ENCODE results near the gene NDUFA5. TPM values are rescaled to one million over a fixed set of nuclear protein-coding genes. Genes with fewer than 3 reads are reported as not detected.

Gene NDUFA5
- 100 to 1,000 TPM; 107 to 129 (median 124) TPM for total RNA-seq

- Histone ChIP-seq H3K36me3 (no peaks in the 10 kb centered on the region), H3K27me3 (no peaks in the 10 kb centered on the region), H3K9me3 (no peaks in the 10 kb centered on the region), H3K4me1 (peaks cover 16 to 22% of the 10 kb centered on the region in 2 donors), H3K27ac (peak within 1 kb of the TSS; percentile 86 to 97 (median 93)), H3K4me3 (replicated peaks in 1 of 3) (peak within 1 kb of the TSS; percentile 71 to 96 (median 95))
- TF ChIP-seq POLR2A (IDR thresholded peaks at IDR 0.05) (peak; percentile 7 to 91), CTCF (IDR thresholded peaks at IDR 0.05) (no peak)
- WGBS, 2 donors = 1 to 2% methylated on average over 21 to 40 of the region's 40 CpGs
- DNase-seq = peak; percentile 98
- intact Hi-C loops (cut with DNase I) = no loop called here
Measured at GRCh38 chr7:123557398-123558288, at the start of gene NDUFA5. NDUFA5 (minus strand) TSS chr7:123557818; CDS start chr7:123557795, 23 bp downstream.

- no peak for DNase-seq
- Histone ChIP-seq H3K4me3 (replicated peaks in 1 of 3) (no peak overlapping the region), H3K27ac (no peak overlapping the region), H3K36me3 (no peaks in the 10 kb centered on the region), H3K4me1 (no peaks in the 10 kb centered on the region), H3K27me3 (no peaks in the 10 kb centered on the region), H3K9me3 (no peaks in the 10 kb centered on the region)
- TF ChIP-seq POLR2A (IDR thresholded peaks at IDR 0.05) (no peak), CTCF (IDR thresholded peaks at IDR 0.05) (no peak)
- WGBS, 2 donors = 57 to 59% methylated on average over 3 of the region's 3 CpGs
- intact Hi-C loops (cut with DNase I) = no loop called here
Measured at GRCh38 chr7:123604739-123605138, 47.1 kb upstream of the NDUFA5 start.

GRCh38 chr7:123602648-123603047 is 45.0 kb upstream of the NDUFA5 start:
- no peak for DNase-seq
- no peaks in the 10 kb centered on the region for H3K36me3 ChIP-seq
- H3K9me3 ChIP-seq = no peaks in the 10 kb centered on the region
- TF ChIP-seq POLR2A (IDR thresholded peaks at IDR 0.05) (no peak), CTCF (IDR thresholded peaks at IDR 0.05) (no peak)
- intact Hi-C loops (cut with DNase I) = no loop called here
- 93% methylated on average over 3 of the region's 3 CpGs for WGBS, 2 donors
- no peak overlapping the region for H3K27ac ChIP-seq
- no peaks in the 10 kb centered on the region for H3K4me1 ChIP-seq
- H3K4me3 ChIP-seq (replicated peaks in 1 of 3) = no peak overlapping the region
- no peaks in the 10 kb centered on the region for H3K27me3 ChIP-seq

GRCh38 chr7:123601530-123601929 is 43.9 kb upstream of the NDUFA5 start, which contains the start of gene ASB15:
ASB15 (plus strand) TSS chr7:123601821; CDS start chr7:123614503, 12,682 bp downstream.
- TF ChIP-seq CTCF (IDR thresholded peaks at IDR 0.05) (no peak), POLR2A (IDR thresholded peaks at IDR 0.05) (no peak)
- H3K9me3 ChIP-seq = no peaks in the 10 kb centered on the region
- no peak for DNase-seq
- H3K4me1 ChIP-seq = no peaks in the 10 kb centered on the region
- no peak within 1 kb of the TSS for H3K4me3 ChIP-seq (replicated peaks in 1 of 3)
- no peaks in the 10 kb centered on the region for H3K27me3 ChIP-seq
- no peaks in the 10 kb centered on the region for H3K36me3 ChIP-seq
- WGBS, 2 donors = 59% methylated on average over 4 of the region's 4 CpGs
- intact Hi-C loops (cut with DNase I) = no loop called here
- no peak within 1 kb of the TSS for H3K27ac ChIP-seq

- WGBS, 2 donors = 51 to 64% methylated on average over 3 of the region's 3 CpGs
- H3K4me3 ChIP-seq (replicated peaks in 1 of 3) = no peak overlapping the region
Measured at GRCh38 chr7:123600876-123601275, 43.3 kb upstream of the NDUFA5 start.

More at GRCh38 chr7:123600876-123601275, 43.3 kb upstream of the NDUFA5 start:
- no peaks in the 10 kb centered on the region for H3K27me3 ChIP-seq
- TF ChIP-seq CTCF (IDR thresholded peaks at IDR 0.05) = no peak
- no peak for TF ChIP-seq POLR2A (IDR thresholded peaks at IDR 0.05)
- no peak overlapping the region for H3K27ac ChIP-seq
- intact Hi-C loops (cut with DNase I) = no loop called here
- DNase-seq = no peak
- H3K4me1 ChIP-seq = no peaks in the 10 kb centered on the region
- H3K36me3 ChIP-seq = no peaks in the 10 kb centered on the region
- no peaks in the 10 kb centered on the region for H3K9me3 ChIP-seq

Measured in thyroid gland (tissue), 4 donors.